IMR-90 (cell line): ENCODE results near the gene TNFRSF17.

Experiments used
- BHLHE40 ChIP-seq: fragments of 150-350 bp; IDR thresholded peaks from 2 replicates; pipeline ENCODE4 v1.6.1; 2016; ENCODE audit warnings: mild to moderate bottlenecking, low read depth, low read length
- CEBPB ChIP-seq: IDR thresholded peaks from 2 replicates; pipeline ENCODE4 v1.6.1; 2012; ENCODE audit warnings: low read depth, low read length, improper control_type of control experiment
- CTCF ChIP-seq: conservative IDR thresholded peaks from 2 replicates; pipeline ENCODE4 v1.5.1; 2012; ENCODE audit warnings: mild to moderate bottlenecking, low read depth, low read length, improper control_type of control experiment
- ELK1 ChIP-seq: fragments of 150-350 bp; IDR thresholded peaks from 2 replicates; pipeline ENCODE4 v1.6.1; 2016; ENCODE audit warnings: low read depth, mild to moderate bottlenecking, low read length, moderate library complexity, borderline replicate concordance
- FOS ChIP-seq: fragments of 150-350 bp; IDR thresholded peaks from 2 replicates; pipeline ENCODE4 v1.6.1; 2016; ENCODE audit warnings: low read depth, low read length
- MAFK ChIP-seq: IDR thresholded peaks from 2 replicates; pipeline ENCODE4 v1.6.1; 2012; ENCODE audit warnings: low read depth, low read length, improper control_type of control experiment
- MAZ ChIP-seq: IDR thresholded peaks from 2 replicates; pipeline ENCODE4 v1.6.1; 2012; ENCODE audit warnings: low read depth, mild to moderate bottlenecking, low read length, improper control_type of control experiment, moderate library complexity, borderline replicate concordance
- MXI1 ChIP-seq: IDR thresholded peaks from 2 replicates; pipeline ENCODE4 v1.6.1; 2012; ENCODE audit warnings: low read depth, mild to moderate bottlenecking, low read length, moderate library complexity, borderline replicate concordance
- POLR2A ChIP-seq: IDR thresholded peaks from 2 replicates; pipeline ENCODE4 v1.6.1; 2012; ENCODE audit warnings: mild to moderate bottlenecking, low read depth, low read length
- RAD21 ChIP-seq: IDR thresholded peaks from 2 replicates; pipeline ENCODE4 v1.6.1; 2012; ENCODE audit warnings: low read length, improper control_type of control experiment
- RCOR1 ChIP-seq: IDR thresholded peaks from 2 replicates; pipeline ENCODE4 v1.6.1; 2012; ENCODE audit warnings: mild to moderate bottlenecking, low read length, improper control_type of control experiment; ENCODE audit not compliant: insufficient replicate concordance
- RFX5 ChIP-seq: IDR thresholded peaks from 2 replicates; pipeline ENCODE4 v1.8.0; 2012; ENCODE audit warnings: low read depth, mild to moderate bottlenecking, low read length, moderate library complexity
- SMC3 ChIP-seq: fragments of 150-350 bp; IDR thresholded peaks from 2 replicates; pipeline ENCODE4 v1.6.1; 2016; ENCODE audit warnings: low read depth, mild to moderate bottlenecking, antibody characterized with exemption, low read length, moderate library complexity
- USF2 ChIP-seq: fragments of 150-350 bp; IDR thresholded peaks from 2 replicates; pipeline ENCODE4 v1.6.1; 2017; ENCODE audit warnings: mild to moderate bottlenecking, antibody characterized with exemption, low read length, low read depth

- TF ChIP-seq CTCF (no peak), BHLHE40 (no peak), POLR2A (no peak), FOS (no peak), USF2 (no peak), RCOR1 (no peak), RAD21 (no peak), MAZ (no peak), RFX5 (no peak), CEBPB (no peak), ELK1 (no peak), SMC3 (no peak), MAFK (no peak), MXI1 (no peak)
These were observed 20.2 kb downstream of the TNFRSF17 start for GRCh38 chr16:11985250-11985649.
